AG20443 (cell line): ENCODE measurements around the gene WDPCP.
A peak's percentile ranks its signal among the peaks of the same experiment; 100 is the strongest.
"Not testable (repeated sequence)": the region's sequence is repeated elsewhere in the genome, so short reads cannot be mapped to it uniquely, and the experiment has no call there.

Experiments
- DNase-seq: peaks from one replicate; pipeline ENCODE4 v3.0.0; 2012; ENCODE audit warnings: low spot score, mixed read lengths

Gene WDPCP

DNA sequence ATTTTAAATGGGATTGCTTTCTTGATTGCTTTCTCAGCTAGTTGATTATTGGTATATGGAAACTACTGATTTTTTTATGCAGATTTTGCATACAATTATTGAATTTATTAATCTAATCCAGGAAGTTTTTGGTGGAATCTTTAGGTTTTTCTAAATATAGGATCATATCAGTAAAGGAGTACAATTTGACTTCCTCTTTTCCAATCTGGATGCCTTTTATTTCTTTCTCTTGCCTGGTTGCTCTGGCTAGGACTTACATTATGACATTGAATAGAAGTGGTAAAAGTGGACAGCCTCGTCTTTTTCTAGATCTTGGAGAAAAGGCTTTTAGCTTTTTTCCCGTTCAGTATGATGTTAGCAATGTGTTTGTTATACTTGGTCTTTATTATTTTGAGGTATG lies 486.3 kb downstream of the WDPCP start:
- DNase-seq = no peak

DNA sequence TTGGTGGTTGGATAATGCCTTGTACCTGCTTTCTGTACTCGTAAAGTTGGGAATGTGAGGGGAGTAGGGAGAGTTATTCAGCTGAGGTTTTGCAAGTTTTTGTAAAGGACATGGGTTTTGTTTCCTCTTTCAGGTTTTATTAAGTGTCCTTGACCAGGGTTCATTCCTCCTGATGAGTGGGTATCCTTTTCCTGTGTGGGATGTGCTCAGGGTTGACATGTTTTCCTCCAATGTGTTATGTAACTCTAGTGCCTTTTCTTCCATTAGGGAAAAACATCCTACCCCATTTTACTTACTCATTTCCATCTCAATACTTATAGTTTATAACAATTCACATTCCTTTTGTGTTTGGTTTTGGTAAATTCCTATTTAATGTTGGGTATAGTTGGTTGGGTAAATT lies 489.2 kb downstream of the WDPCP start:
- DNase-seq = no peak

GRCh38 chr2:63096491-63096890 lies 491.8 kb downstream of the WDPCP start:
- DNase-seq = no peak

GRCh38 chr2:63093502-63093901 lies 494.8 kb downstream of the WDPCP start:
- no peak for DNase-seq

DNA sequence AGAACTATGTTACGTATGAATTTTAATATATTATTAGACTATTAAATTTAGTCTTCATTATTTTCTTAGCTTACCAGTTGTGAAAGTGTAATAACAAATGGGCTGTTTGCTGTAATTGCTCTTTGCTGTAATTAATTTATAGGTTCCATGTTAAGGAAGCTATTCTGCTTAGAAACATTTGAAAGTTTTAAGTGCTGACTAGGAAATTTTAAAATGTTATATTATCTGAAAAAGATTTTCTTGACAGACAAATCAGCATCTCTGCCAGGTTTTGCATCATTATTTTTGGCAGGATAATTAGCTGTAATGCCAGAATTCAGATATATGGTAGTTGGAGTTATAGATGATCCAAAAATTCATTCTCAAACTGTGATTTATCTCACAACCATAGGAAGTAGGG lies 495.4 kb downstream of the WDPCP start:
- no peak for DNase-seq

DNA sequence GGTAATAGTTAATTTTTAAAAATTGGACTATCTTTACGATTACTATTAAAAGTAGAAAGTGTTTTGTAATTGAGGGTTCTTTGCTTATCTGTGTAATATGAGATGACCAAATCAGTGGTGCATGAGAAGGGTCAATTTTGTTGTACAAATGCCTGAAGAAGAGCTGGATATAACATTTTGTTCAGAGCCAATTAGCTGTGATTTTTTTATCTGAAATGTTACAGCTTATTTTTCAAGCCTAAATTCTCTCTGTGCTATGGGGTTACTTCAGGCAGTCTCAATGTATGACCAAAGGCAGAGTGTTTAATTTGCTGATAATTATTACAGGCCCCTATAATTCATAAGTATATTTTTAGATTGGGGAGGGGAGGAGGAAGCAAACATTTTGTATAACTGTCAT lies 495.9 kb downstream of the WDPCP start:
- no peak for DNase-seq

DNA sequence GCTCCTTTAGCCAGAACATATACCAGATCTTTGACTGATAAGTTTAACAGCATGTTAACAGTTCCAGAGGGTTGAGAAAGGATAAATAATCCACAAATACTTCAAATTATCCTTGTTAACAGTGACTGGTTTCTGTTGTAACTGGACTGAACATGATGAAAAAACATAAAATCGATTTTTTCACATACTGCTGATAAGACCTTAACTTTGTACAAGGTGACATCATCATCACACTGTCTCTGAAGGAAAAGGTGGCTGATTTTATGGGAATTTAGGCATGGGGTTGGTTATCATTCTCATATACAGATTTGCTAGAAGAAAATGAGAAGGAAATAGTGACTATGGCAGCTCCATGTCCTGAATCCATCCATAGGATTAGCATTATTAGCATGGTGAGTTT lies 501.6 kb downstream of the WDPCP start:
- DNase-seq = no peak

DNA sequence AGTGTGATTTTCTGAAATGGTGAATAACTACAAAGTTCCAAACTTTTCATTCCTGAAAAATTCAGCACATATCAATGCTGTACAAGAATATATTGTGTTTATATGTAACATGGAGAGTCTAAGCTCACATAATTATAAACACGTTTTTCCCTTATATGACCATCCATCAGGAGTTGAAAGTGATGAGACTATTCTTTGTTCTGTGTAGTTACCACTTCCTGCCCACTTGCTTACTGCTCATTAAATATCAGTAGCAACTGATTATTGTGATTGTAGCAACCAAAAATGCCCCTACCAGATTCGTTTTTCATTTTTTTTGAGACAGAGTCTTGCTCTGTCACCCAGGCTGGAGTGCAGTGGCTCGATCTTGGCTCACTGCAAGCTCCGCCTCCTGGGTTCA lies 506.9 kb downstream of the WDPCP start:
- DNase-seq = no peak

DNA sequence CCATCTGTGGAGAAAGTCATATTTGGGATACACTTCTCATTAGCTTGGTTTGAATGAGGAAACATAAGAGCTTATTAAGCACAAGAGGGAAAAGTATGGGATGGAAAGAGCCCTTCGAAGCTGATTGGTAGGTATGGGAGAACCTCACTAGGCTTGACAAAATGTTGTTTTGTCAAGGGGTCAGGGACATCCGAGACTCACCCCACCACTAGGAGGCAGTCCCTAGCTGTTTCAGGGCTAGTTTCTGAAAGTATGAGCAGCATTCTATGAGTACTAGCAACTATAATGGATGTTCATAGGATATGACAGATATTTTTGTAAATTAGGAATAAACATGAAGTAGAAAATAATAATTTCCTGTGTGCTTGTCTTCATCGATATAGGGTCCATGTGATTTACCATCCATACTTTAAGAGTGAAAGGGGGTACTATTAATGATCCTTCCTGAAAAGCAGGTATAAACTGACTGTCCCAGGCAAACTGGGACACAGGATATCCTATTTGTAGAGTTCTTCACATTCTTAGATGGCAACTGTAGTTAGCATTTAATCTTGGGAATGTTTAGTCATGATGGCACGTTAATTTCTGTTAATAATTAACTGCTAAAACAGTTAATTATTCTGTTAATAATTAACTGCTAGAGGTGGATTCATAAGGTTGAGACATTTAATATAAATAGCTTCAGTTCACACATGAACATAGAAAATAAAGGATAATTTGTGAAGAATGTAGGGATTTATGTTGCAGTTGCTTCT lies 509.2 kb downstream of the WDPCP start:
- DNase-seq = peak; percentile 23

GRCh38 chr2:63074399-63074798 lies 513.9 kb downstream of the WDPCP start:
- DNase-seq = not testable (repeated sequence)

GRCh38 chr2:63073994-63074393 lies 514.3 kb downstream of the WDPCP start:
- DNase-seq = no peak

DNA sequence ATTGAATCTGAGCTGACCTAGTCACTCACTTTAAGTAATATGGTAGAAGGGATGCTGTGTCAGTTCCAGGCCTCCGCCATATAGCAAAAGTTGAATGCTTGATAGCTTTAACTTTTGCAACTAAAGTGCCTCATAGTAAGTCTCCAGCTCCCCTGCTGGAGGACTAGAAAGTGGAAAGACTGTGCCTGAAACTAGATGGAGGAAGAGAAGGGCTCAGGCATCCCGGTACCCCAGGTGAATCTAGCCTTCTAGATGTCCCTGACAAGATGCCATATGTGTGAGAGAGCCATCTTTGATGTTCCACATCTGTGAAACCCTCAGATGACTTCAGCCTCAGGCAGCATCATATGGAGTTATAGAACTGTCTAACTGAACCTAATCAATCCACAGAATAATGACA lies 516.6 kb downstream of the WDPCP start:
- no peak for DNase-seq
